SK-N-MC (cell line): ENCODE data around the gene NSD1.

ENCODE experiments used
- EZH2 ChIP-seq: fragments of 200-600 bp; sonication (generic); IDR thresholded peaks from one replicate; pipeline ENCODE4 v1.6.1; 2017; ENCODE audit warnings: antibody characterized with exemption
- POLR2AphosphoS5 ChIP-seq: IDR thresholded peaks from 2 replicates; pipeline ENCODE4 v1.6.1; 2012; ENCODE audit warnings: mild to moderate bottlenecking, low read depth, low read length, borderline replicate concordance

DNA sequence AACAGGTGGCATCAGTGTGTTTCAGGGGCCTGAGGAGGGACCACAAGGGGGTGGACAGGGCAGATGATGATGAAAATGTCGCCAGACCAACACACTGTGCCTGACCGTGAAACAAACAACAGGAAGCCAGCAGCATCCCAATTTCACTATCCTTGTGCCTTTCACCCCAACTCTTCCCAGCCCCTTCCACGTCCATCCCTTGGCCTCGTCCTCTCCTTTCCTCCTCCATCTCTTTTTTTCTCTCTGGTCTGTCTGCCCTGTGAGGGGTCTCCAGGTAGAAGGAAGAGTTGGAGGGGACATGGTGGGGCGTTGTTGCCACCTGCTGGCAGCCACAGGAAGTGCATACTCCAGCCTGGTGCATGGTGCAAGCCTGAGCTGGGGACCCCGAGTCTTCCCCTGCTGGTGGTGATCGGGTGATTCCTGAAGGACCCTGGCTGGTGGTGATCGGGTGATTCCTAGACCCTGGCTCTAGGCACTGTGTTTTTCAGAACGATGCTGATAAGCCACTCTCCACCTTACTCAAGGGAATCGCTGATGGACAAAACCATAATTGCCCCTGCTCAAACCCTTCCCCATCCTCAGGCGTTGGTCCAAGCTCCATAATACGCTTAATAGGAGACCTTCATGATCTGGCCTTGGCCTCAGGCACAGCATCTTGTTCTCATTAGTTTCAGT, 21.7 kb upstream of the NSD1 start:
- TF ChIP-seq EZH2, result no peak
- no peak for TF ChIP-seq POLR2AphosphoS5
